ENCODE measurements around the gene CFAP251. TPM values are rescaled to one million over a fixed set of nuclear protein-coding genes. Genes with fewer than 3 reads are reported as not detected.

The CFAP251 gene
- total and polyA plus RNA-seq, 2 of the 8 experiments (the other 6 are each of a cell fraction or from before 2014, with no cell fraction given), result 1.8 to 2.9 TPM

DNA sequence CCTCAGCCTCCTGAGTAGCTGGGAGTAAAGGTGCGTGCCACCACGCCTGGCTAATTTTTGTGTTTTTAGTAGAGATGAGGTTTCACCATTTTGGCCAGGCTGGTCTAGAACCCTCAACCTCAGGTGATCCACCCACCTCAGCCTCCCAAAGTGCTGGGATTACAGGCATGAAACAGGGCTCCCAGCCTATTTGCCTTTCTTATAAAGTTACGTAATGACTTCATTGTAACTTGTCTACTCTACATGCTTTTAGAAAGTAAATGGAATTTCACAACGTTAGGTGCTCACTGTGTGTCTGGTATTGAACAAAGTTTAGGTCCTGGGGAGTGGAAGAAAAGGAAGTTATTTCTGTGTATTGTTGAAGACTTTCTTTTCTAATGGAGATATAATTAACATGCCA is 12.5 kb downstream of the CFAP251 start:
- Histone ChIP-seq H3K4me1 (replicated peaks in 1 of 4; ENCODE audit: control insufficient read depth in 3 of 4, insufficient read depth in 4 of 4, low read length in 3 of 4) (peaks cover 2 to 12% (median 6%) of the 10 kb centered on the region in 4 experiments), H2BK20ac (ENCODE audit: low read length) (no peak overlapping the region), H4K91ac (replicated peaks; ENCODE audit: insufficient read length, low read length) (no peak overlapping the region), H4K20me1 (replicated peaks in 1 of 2; ENCODE audit: control insufficient read depth in 1 of 2, insufficient read depth in 2 of 2, low read length in 2 of 2) (no peaks in the 10 kb centered on the region), H2AFZ (ENCODE audit: low read length) (no peak overlapping the region), H3K4me3 (ENCODE audit: extremely low read depth in 1 of 4, insufficient read depth in 2 of 4, low read depth in 3 of 4, low read length in 4 of 4) (no peak overlapping the region), H3K18ac (ENCODE audit: extremely low read depth, low read length) (no peak overlapping the region), H3K36me3 (ENCODE audit: control insufficient read depth in 2 of 4, insufficient read depth in 4 of 4, low read length in 3 of 4) (no peaks in the 10 kb centered on the region; a peak in 1 of 8 replicates), H4K5ac (ENCODE audit: insufficient read length, low read depth, low read length) (no peak overlapping the region), H3K23ac (ENCODE audit: insufficient read length) (no peak overlapping the region), H3K9ac (replicated peaks in 1 of 4; ENCODE audit: extremely low read depth in 1 of 4, low read depth in 3 of 4, low read length in 3 of 4) (no peak overlapping the region), H3K14ac (ENCODE audit: insufficient read length) (no peak overlapping the region), H4K8ac (ENCODE audit: extremely low read depth, insufficient read depth, low read length) (no peak overlapping the region), H3K9me3 (ENCODE audit: insufficient read depth in 2 of 2, low read depth in 1 of 2, low read length in 1 of 2) (no peaks in the 10 kb centered on the region), H2BK120ac (replicated peaks; ENCODE audit: low read depth, low read length) (no peak overlapping the region), H2BK5ac (ENCODE audit: low read depth, low read length) (no peak overlapping the region), H3K4ac (replicated peaks; ENCODE audit: insufficient read length, low read depth, low read length) (no peak overlapping the region), H2BK12ac (ENCODE audit: low read depth, low read length) (no peak overlapping the region), H3K79me2 (ENCODE audit: control insufficient read depth in 1 of 2, insufficient read depth in 2 of 2, low read length in 2 of 2) (no peaks in the 10 kb centered on the region), H2BK15ac (ENCODE audit: low read length) (no peak overlapping the region), H3K23me2 (ENCODE audit: low read depth, low read length) (no peaks in the 10 kb centered on the region), H3K4me2 (ENCODE audit: insufficient read depth in 1 of 2, low read depth in 2 of 2, low read length in 2 of 2) (no peak overlapping the region), H3K27ac (ENCODE audit: low read depth, low read length) (no peak overlapping the region), H3K56ac (replicated peaks; ENCODE audit: insufficient read length, low read depth, low read length) (no peak overlapping the region), H3K27me3 (replicated peaks in 1 of 4; ENCODE audit: control insufficient read depth in 3 of 4, extremely low read depth in 1 of 4, insufficient read depth in 3 of 4, low read length in 3 of 4) (no peaks in the 10 kb centered on the region), H2AK5ac (ENCODE audit: low read depth, low read length) (no peak overlapping the region), H3K79me1 (ENCODE audit: low read depth, low read length) (no peaks in the 10 kb centered on the region)
- 92% methylated on average over 4 of the region's 4 CpGs; no CpG with 5 or more reads in 1 of the 2 experiments for WGBS, 2 experiments (ENCODE audit: extremely low coverage in 1 of 2, insufficient coverage in 1 of 2, insufficient read length in 1 of 2, insufficient replicate concordance in 2 of 2, low coverage in 1 of 2, low lambda C conversion rate in 2 of 2, missing lambda C conversion rate in 1 of 2)
- ChIA-PET POLR2A (ENCODE audit: partially characterized antibody) (interaction anchor here (0.8 to 1.2 kb wide), 2 partner anchors 61 to 130 kb away, joined by 3 read pairs; no protein-coding TSS in a partner anchor), CTCF (ENCODE audit: partially characterized antibody) (interaction anchor here (0.7 to 1.8 kb wide), 4 partner anchors 10 to 175 kb away, joined by 3 to 7 read pairs (median 4); partner anchors contain the start of gene CFAP251)
- TF ChIP-seq YY1 (IDR thresholded peaks at IDR 0.05; ENCODE audit: low read depth, low read length), result no peak
- no peak for TF ChIP-seq TCF12 (IDR thresholded peaks at IDR 0.05; ENCODE audit: low read depth, low read length)
- no peak for TF ChIP-seq CBX8 (IDR thresholded peaks at IDR 0.05; ENCODE audit: borderline replicate concordance, low read depth, low read length)
- TF ChIP-seq NRF1 (IDR thresholded peaks at IDR 0.05; ENCODE audit: low read depth, low read length), result no peak
- TF ChIP-seq RFX5 (IDR thresholded peaks at IDR 0.05; ENCODE audit: borderline replicate concordance, low read depth, low read length), result no peak
- no peak for TF ChIP-seq ZNF274 (IDR thresholded peaks at IDR 0.05; ENCODE audit: borderline replicate concordance, extremely low read depth, low read length)
- FAIRE-seq (no peak), DNase-seq (ENCODE audit: low read depth in 1 of 2, low spot score in 2 of 2) (no peak)

Data from H1 (cell line).